ENCODE results near the gene GSC.
"Not testable (repeated sequence)": the region's sequence is repeated elsewhere in the genome, so short reads cannot be mapped to it uniquely, and the experiment has no call there.

Gene GSC

DNA sequence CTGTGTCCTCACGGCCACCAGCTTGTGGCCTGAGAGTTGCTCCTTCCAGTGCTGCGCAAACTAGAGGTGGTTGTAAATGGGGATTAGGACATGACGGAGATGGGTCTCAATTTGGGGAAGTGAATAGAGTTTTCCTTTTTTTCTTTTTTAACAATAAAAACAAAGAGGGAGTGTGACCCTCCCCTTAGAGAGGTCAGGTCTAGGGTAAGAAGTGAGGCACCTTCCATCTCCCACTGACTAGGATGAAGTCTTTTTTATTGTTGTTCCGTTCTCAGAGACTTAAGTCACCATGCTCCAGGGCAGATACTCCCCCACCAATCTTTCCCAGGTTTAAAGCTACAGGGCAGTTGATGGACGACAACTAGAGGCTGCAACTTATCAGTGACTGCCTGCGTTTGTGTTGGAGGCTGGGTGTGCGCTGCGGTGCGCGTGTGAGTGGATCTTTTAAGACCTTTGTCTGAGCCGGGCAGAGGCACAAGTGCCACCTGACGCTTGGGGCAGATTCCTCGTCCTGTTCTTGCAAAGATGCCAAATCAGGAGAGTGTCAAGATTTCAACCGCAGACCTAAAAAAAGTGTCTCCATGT is 2.1 kb upstream of the GSC start:
- no peak for DNase-seq (ENCODE audit: low read depth)

DNA sequence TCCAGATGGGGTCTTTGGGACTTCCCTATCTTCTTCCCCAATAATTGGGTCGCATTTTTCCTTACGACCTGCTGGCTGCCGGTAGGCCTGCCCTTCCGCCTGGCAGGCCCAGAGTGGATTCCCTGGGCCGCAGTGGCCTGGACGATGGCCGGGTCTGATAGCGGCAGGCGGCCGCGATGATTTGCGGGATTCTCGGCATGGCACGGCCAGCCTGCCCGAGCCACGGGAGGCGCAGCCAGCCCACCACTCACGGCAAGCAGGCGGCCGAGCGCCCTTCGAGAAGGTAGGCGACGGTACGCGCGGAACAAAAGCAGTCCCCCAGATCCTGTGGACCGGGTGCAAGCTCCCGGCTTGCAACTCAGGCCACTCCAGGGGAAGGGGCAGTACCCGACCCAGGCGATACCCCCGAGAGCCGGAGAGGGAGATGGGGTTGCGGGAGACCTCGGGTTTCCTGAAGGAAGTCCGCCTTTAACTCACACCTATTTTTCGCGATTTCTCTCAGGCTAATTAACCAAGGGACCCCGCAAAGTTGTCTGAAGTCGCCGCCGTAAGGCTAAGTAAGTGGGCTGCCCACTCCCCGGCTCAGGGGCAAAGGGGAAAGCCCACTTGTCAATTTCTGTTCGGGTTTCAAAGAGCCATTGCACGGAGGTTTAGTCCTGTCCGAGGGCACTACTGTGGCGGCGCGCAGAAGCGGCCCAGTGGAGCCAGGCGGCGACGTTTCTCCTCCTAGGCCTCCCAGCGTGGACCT is 1.4 kb upstream of the GSC start:
- DNase-seq (ENCODE audit: low read depth), result no peak

DNA sequence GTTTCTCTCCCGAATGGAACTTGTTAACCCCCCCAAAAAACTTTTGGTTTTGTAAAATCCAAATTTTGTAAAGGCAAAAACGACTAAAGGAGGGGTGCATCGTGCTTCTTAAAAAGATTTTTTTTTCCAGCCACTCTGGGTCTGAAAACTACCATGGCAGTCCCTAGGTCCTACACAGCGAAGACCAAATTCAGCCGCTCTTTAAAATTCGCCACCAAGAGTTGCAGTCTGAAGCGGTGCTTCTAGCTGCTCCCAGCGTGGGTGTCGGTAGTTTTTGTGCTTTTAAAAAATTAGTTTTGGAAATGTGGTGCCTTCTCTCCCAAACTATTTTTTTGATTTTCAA is 873 bp upstream of the GSC start:
- DNase-seq (ENCODE audit: low read depth), result no peak

DNA sequence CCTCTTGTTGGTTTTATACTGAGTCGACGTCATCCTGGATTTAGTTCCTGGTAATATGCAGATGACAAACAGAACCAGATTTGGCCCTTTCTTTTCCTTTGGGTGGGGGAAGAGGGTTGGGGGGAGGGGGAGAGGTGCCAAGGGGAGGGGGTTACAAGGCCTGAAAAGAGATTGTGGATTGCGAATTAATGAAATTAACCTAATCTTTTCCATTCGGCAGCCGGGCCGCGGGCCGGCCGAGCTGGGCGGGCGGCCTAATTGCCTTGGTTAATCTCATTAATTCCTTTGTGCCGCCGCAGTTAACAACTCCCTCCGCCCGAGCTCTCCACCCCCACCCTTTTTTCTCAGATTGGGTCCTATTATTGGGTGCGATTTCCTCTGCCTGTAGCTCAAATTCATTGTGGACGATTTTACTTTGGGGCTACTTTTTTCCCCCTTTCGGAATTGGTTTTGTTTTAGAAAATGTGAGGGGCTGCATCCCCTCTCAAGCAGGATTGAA is 387 bp upstream of the GSC start:
- no peak for DNase-seq (ENCODE audit: low read depth)

DNA sequence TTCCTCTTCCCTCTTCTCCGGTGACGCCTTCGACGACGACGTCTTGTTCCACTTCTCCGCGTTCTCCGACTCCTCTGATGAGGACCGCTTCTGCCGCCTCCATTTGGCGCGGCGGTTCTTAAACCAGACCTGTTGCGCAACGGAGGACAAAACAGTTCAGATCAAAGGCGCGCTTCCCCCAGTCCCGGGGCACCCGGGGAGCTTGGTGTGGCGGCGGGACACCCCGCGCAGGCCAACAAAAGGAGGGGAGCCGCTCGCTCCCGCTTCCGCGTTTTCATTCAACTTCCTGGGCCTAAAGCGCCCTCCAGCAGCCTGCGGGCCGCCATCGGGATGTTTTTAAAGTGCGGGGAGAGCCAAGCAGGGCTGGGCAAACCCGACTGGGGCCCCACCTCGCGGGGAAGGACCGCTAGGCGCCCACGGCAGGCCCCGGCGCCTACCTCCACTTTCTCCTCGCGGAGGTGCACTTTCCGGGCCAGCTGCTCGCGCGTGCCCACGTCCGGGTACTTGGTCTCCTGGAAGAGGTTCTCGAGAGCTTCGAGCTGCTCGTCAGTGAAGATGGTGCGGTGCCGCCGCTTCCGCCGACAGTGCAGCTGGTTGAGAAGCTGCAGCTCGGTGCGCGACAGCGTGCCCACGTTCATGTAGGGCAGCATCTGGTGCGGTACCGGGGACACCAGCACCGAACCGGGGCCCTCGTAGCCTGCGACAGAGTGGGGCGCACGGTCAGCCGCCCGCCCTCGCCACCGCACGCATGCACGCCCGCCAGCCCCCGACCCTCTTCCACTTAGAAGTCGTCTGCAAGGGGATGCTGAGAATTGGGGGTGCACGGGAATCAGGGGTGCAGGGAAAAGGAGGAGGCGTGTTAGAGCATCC is 1.2 kb downstream of the GSC start:
- DNase-seq (ENCODE audit: low read depth), result no peak

DNA sequence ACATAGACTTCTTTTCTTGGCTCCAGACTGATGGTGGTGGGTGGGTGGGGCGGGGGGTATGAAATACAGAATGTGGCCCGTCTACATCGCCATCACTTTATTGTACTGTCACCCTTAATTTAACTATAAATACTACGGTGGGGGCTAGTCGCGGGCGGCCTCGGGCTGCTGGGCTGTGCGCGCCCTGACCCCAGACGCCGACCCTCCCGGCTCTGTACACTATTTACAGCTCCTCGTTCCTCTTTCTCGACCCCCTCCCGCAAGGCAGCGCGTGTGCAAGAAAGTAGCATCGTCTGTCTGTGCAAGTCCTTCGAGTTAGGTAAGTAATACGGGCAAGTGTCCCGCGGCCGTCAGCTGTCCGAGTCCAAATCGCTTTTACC is 1.8 kb downstream of the GSC start:
- no peak for DNase-seq (ENCODE audit: low read depth)

DNA sequence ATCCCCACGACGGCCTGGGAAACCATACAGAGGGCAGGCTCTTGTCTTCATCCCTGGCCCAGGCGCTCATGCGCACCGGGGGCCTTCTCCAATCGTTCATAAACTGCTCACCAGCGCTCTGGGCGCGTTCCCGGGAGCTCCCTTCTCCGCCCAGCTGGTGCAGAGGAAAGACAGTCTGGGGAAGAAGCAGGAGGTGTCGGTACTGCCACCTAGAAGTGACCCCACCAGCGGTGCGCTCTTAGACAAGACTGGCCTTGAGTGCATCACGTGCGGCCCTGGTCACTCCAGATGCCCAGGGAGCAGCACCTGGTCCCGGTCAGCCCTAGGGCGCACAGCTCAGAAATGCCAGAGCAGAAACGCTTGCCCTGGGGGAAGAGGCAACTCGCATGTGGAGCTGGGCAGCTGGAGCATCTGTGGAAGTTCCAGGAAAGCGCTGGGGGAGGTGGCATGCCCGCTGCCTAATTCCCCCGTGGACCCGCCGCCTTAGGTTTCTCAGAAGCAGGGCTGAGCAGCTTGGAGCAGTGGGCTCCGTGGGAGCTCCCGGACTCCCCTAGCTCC is 2.5 kb downstream of the GSC start:
- no peak for DNase-seq (ENCODE audit: low read depth)

DNA sequence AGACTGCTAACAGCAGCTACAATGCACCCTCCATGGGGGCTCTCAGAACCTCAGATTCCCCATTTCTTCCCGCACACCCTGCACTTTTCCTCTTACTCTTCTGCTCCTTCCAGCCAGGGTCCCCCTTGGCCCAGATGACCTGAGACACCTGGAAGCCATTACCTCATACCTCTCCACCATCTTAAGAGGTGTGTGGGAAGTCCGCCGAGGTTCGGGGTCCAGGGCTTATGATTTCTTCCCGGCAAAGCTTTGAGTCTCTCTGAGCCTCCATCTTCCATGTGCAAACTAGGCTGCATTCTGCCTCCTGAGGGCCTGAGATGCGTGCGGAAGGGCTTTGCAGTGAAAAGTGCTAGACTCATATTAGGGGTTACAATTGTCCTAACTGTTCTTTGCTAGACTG is 5.3 kb downstream of the GSC start:
- DNase-seq (ENCODE audit: low read depth), result no peak

DNA sequence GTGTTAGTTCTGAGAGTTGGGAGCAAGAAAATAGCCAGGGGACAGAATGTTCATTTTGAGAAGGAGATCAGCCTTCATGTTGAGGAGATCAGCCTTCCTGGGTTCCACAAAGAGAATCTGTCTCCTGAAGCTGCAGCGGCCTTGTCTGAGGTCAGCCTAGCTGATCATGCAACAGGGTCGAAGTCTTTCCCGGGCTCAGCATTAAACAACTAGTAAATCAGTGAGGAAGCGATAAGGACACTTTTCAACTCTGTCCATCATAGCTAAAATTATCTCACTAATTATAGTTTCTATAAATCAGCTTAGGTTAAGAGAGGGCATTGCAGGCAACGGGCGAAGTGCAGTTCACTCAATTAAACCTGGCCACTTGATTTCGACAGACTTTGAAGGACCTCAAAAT is 7.5 kb downstream of the GSC start:
- no peak for DNase-seq (ENCODE audit: low read depth)

DNA sequence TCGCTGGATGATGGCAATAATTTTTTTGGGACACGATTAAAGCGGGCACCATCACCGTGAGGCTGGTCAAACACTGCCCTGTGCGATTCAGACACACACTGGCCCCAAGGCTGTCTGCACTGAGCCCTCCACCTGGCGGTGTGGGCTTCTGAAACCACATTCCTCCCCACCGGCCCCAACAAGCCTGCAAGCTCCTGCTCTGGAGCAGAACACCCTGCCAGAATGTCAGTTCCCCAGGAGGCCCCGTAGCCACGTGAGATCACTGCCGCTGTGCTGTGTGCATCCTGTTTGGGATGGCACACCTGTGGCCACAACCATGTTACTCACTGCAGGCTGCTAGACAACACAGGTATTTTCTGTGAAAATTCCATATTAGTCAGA is 7.9 kb downstream of the GSC start:
- no peak for DNase-seq (ENCODE audit: low read depth)

DNA sequence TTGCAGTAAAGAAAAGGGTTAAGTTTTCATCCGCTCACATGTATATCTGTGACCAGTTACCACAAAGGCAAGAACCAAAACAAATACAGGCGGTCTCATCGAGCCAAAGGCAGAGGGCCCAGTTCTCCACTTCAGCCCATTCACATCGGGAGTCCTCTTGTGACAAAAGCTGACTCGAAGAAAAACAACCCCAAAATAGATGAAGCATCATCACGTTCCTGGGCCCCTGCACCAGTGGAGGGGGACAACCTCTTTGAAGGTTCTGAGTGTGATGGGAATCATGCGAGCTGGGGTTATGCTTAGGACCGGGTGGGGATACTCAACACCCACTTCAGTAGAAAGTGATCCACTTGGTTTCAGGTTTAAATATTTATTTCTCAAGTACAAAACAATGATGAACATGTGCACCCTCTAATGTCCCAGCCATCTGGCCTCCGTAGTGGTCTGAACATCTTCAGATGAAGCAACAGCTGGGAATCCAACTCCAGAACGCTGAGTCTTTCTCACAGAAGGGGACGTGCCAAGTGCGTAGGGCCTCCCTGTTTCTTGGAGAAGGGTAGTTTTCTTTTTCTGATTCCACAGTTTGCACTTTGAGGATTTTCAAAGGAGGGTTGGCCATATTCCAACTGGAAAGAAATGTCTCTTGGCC is 8.4 kb downstream of the GSC start:
- no peak for DNase-seq (ENCODE audit: low read depth)

DNA sequence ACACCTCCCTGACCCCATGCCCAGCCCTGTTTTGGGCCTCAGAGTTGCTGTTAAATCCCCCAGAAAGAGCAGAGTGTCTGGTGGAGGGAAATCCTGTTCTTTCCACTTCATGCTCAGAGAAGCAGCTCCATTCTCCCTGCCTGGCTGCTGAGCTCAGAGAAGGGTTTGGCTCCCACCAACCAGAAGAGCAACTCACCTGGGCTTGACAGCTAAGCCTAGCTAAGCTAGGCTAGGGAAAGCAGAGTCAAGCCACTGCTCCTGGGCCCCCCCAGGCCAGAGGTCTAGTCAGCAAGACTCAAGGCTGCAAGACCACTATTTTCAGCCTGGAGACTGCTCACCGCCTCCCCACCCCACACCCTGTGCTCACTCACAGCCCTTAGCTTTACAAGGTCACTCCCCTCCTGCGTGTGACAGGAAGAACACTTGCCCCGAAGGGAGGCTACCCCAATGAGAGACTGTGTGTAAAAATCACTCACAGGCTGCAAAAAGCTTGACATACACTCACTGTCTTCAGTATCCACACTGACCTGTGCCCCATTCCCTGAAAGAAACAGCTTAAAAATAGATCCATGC is 13.5 kb downstream of the GSC start:
- no peak for DNase-seq (ENCODE audit: low read depth)

DNA sequence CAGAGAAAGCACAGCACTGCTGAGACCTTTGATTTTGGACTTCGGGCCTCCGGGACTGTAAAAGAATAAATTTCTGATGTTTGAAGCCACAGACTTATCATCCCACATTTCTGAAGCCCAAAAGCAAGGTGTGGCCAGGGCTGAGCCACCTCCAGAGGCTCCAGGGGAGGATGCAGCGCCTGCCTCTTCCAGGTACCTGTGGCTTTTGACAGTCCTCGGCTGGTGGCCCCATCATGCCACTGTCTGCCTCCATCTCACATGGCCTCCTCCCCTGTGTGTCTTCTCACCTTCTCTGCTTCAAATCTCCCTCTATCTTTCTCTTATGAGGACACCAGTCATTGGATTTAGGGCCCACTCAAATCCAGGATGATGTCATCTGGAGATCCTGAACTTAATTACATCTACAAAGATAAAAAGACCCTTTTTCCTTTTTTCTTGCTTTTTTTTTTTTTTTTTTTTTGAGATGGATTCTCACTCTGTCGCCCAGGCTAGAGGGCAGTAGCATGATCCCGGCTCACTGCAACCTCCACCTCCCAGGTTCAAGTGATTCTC is 15.4 kb downstream of the GSC start:
- no peak for DNase-seq (ENCODE audit: low read depth)

DNA sequence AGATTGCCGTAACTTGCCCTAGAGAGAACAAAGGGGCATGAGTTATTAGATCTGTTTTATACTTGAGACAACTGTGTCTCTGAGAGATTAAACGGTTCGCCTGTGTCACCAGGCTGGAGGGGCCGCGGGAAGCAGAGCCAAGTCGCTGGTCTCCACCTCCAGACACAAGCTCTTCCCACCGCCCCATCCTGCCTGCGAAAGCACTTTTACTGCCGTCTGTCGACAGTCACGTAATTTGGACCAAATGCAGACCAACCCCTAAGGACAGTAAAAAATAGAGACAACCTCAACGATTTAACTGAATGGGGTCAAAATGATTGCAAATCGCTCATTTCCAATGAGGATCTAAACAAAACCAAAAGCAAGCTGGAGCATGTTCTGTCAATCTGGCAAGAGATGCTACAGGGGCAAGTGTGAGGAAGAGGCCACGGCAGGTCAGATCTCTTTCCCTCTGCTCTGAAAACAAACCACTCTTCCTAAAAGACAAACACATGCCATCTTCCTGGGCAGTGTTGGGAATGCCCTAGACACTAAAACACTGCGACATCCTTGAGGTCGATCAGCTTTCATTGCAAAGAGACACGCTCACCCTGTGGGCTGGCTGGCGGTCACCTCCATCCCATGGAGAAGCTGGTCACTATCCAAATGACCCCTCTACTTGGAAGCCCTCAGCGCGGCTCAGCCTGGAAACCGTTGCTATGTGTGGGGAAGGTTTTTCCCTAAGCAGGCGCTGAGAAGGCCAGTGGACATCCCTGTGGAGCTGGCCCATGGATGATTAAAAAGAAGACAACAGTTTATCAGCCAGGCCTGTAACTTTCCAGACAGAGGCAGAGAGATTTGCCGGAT is 17.1 kb downstream of the GSC start:
- no peak for DNase-seq (ENCODE audit: low read depth)

DNA sequence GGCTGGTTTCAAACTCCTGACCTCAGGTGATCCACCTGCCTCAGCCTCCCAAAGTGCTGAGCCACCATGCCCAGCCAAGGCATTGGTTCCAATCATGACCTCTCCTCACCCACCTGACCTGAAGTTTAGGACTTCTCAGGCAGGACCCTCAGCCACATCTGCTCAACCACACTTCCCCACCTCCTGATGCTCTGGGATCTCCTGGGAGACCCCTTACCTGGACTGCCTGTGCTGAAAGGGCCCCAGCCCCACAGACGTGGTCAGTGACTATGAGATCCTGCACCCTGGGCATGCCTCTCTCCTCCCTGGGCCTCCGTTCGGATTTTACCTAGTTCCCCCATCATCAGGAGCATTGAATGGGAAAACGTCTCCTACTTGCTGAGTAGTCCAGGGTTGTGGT is 18.0 kb downstream of the GSC start:
- no peak for DNase-seq (ENCODE audit: low read depth)

DNA sequence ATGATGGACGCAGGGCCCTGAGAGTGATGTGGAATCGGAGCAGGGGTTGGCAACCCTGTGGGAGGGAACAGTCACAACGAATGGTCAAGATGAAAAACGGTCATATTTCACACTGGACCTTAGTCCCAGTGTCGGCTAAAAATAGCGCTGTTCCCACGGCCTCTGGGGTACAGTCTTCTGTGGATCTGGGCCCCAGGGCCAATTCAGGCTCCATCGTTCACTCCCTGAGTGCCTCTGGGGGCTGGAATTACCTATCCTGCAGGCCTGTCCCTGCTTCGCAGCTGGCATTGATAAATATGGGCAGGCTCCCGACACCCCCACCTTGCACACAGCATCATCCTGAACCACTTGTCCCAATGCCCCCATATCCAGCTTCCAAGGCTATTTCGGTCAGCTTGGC is 18.6 kb downstream of the GSC start:
- DNase-seq (ENCODE audit: low read depth), result no peak

DNA sequence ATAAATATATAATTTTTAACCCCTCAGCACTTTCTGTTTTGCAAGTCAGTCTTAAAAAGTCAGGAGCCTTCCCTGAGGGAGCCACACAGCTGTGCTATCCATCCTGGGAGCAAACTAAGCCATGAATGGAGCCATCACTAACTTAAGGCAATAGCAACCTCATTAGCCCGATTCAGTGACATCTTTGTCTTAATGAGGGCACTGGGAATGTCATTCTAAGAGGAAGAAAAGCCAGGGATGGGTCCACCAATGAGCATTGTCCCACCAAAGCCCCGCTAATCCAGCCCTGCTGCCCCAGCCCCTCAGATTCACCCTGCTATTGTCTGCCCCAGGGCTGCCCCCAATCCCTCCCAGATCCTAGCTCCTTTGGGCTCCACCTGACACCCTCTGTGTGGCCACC is 19.5 kb downstream of the GSC start:
- no peak for DNase-seq (ENCODE audit: low read depth)

DNA sequence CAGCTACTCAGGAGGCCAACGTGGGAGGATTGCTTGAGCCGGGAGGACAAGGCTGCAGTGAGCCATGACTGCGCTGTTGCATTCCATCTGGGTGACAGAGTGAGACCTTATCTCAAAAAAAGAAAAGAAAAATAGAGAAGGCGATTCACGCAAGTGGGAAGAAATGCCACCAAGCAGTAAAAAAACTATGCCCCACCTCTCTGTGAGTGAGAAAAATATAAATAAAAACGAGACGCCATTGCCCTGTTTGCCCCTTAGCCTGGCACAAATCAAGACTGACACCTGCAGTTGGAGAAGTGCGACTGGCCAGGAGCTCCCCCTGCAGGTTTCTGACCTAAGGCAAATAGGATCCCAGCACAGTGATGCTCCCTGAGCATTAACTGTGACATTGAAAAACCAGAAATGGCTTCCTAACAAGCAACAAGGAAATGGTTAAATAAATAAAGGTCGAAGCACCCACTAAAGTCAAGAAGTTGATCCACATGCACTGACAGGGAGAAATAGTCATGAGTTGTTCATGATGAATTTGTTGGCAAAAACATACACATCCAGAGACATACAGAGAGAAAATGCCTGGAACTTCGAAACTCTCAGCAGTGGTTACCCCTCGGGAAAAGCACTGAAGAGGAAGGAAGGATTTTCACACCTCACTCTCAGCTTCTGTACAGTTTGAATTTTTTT is 21.1 kb downstream of the GSC start:
- no peak for DNase-seq (ENCODE audit: low read depth)

DNA sequence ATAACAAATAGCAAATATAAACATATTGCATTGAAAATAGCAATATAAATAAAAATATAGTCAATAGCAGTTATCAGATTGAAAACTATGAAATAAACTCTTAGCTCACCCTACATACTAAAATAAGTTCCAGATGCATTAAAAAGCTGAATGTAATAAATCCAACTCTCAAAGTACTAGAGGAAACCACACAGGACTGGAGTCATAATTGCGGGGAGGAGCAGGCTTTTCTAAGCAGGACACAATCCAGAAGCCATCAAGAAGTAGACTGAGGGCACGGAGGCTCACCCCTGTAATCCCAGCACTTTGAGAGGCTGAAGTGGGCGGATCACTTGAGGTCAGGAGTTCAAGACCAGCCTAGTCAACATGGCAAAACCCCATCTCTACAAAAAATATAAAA is 22.2 kb downstream of the GSC start:
- DNase-seq (ENCODE audit: low read depth), result no peak

DNA sequence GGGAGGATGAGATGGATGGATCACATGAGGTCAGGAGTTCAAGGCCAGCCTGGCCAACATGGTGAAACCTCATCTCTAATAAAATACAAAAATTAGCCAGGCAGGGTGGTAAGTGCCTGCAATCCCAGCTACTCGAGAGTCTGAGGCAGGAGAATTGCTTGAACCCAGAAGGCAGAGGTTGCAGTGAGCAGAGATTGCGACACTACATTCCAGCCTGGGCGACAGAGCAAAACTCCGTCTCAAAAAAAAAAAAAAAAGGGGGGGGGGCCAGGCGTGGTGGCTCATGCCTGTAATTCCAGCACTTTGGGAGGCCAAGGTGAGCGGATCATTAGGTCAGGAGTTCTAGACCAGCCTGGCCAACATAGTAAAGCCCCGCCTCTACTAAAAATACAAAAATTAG is 22.8 kb downstream of the GSC start:
- DNase-seq (ENCODE audit: low read depth), result not testable (repeated sequence)

Measured in stimulated activated CD8-positive, alpha-beta memory T cell treated with anti-CD3 and anti-CD28 coated beads, Interleukin-7, amount 100 ng/mL, for 24 hours (primary cell).